GM23338 (cell line): ENCODE data around the gene SORCS2. TPM values are rescaled to one million over a fixed set of nuclear protein-coding genes. Genes with fewer than 3 reads are reported as not detected.

Experiments
- ATAC-seq: fragments of 200-7000 bp; cut with Tn5 transposase; 3 replicates; pipeline ENCODE4 v1.9.1; 2020
- DNase-seq: peaks from one replicate; pipeline ENCODE4 v3.0.0-alpha.2; 2015; ENCODE audit warnings: low spot score
- H2AFZ ChIP-seq: fragments of 200-600 bp; sonication (generic); 2 replicates; pipeline ENCODE4 v1.8.0; 2016; ENCODE audit warnings: antibody characterized with exemption, mild to moderate bottlenecking, moderate library complexity
- H3F3A ChIP-seq: fragments of 200-600 bp; sonication (generic); replicated peaks from 2 replicates; pipeline ENCODE4 v1.8.0; 2017; ENCODE audit warnings: antibody characterized with exemption, mixed run types, low read depth
- H3K27ac ChIP-seq: fragments of 200-600 bp; sonication (generic); 2 replicates; pipeline ENCODE4 v1.6.1; 2016; ENCODE audit warnings: low read depth
- H3K27me3 ChIP-seq: fragments of 200-600 bp; sonication (generic); 2 replicates; pipeline ENCODE4 v1.8.0; 2016; ENCODE audit warnings: mild to moderate bottlenecking, mixed run types, moderate library complexity; ENCODE audit not compliant: insufficient read depth
- H3K36me3 ChIP-seq: fragments of 200-600 bp; sonication (generic); 2 replicates; pipeline ENCODE4 v1.8.0; 2016; ENCODE audit warnings: mild to moderate bottlenecking; ENCODE audit not compliant: insufficient read depth
- H3K4me1 ChIP-seq: fragments of 200-600 bp; sonication (generic); 2 replicates; pipeline ENCODE4 v1.8.0; 2016; ENCODE audit warnings: mild to moderate bottlenecking, moderate library complexity; ENCODE audit not compliant: insufficient read depth
- H3K4me2 ChIP-seq: fragments of 200-600 bp; sonication (generic); 2 replicates; pipeline ENCODE4 v1.7.1; 2017; ENCODE audit warnings: mixed run types
- H3K4me3 ChIP-seq: fragments of 200-600 bp; sonication (generic); 2 replicates; pipeline ENCODE4 v1.6.1; 2016; ENCODE audit warnings: mixed run types
- H3K79me2 ChIP-seq: fragments of 200-600 bp; sonication (generic); replicated peaks from 2 replicates; pipeline ENCODE4 v1.8.0; 2017; ENCODE audit warnings: mild to moderate bottlenecking; ENCODE audit not compliant: insufficient read depth
- H3K9me2 ChIP-seq: fragments of 200-600 bp; sonication (generic); 2 replicates; pipeline ENCODE4 v1.8.0; 2017; ENCODE audit not compliant: insufficient read depth
- H4K20me1 ChIP-seq: fragments of 200-600 bp; sonication (generic); replicated peaks from 2 replicates; pipeline ENCODE4 v1.8.0; 2017; ENCODE audit warnings: mild to moderate bottlenecking; ENCODE audit not compliant: insufficient read depth
- H3K27ac Mint-ChIP-seq: 2 replicates; pipeline ENCODE4 v1.8.0; 2020; ENCODE audit warnings: inconsistent platforms, mild to moderate bottlenecking, moderate library complexity, mixed read lengths
- H3K27me3 Mint-ChIP-seq: 3 replicates; pipeline ENCODE4 v1.8.0; 2022; ENCODE audit warnings: low read depth, mild to moderate bottlenecking, moderate library complexity, mixed read lengths, inconsistent platforms; ENCODE audit not compliant: insufficient read depth, poor library complexity
- H3K36me3 Mint-ChIP-seq: 3 replicates; pipeline ENCODE4 v1.8.0; 2021; ENCODE audit warnings: low read depth, mild to moderate bottlenecking, inconsistent platforms, moderate library complexity, mixed read lengths
- H3K4me1 Mint-ChIP-seq: 3 replicates; pipeline ENCODE4 v1.8.0; 2020; ENCODE audit warnings: mild to moderate bottlenecking, inconsistent platforms, mixed read lengths
- H3K4me3 Mint-ChIP-seq: 3 replicates; pipeline ENCODE4 v1.8.0; 2021; ENCODE audit warnings: moderate library complexity, mild to moderate bottlenecking, inconsistent platforms, mixed read lengths
- H3K9me3 Mint-ChIP-seq: 3 replicates; pipeline ENCODE4 v1.8.0; 2020; ENCODE audit warnings: moderate library complexity, mild to moderate bottlenecking, inconsistent platforms, mixed read lengths
- CREB1 ChIP-seq: fragments of 250-450 bp; sonication (Bioruptor Pico); IDR thresholded peaks from 2 replicates; pipeline ENCODE4 v1.5.0; 2020; ENCODE audit warnings: low read depth, mild to moderate bottlenecking, moderate library complexity
- CTCF ChIP-seq, 2 experiments: fragments of 200-600 bp in 1 of 2; sonication (generic) in 1 of 2; conservative IDR thresholded peaks; 2 replicates each; pipeline versions ENCODE4 v1.5.1 to v1.6.1; 2016 to 2017; ENCODE audit warnings: antibody characterized with exemption in 2 of 2, low read depth in 2 of 2, mild to moderate bottlenecking in 2 of 2, moderate library complexity in 1 of 2
- ETS1 ChIP-seq: IDR thresholded peaks from 2 replicates; pipeline ENCODE4 v1.6.1; 2016; ENCODE audit warnings: antibody characterized with exemption
- EZH2 ChIP-seq: fragments of 200-600 bp; sonication (generic); IDR thresholded peaks from one replicate; pipeline ENCODE4 v1.8.0; 2017; ENCODE audit warnings: antibody characterized with exemption, mild to moderate bottlenecking, low read depth; ENCODE audit not compliant: unreplicated experiment
- EZH2phosphoT487 ChIP-seq: fragments of 200-600 bp; sonication (generic); IDR thresholded peaks from one replicate; pipeline ENCODE4 v1.8.1; 2018; ENCODE audit warnings: antibody characterized with exemption; ENCODE audit not compliant: unreplicated experiment
- JUNB ChIP-seq: IDR thresholded peaks from one replicate; pipeline ENCODE4 v1.6.1; 2016; ENCODE audit warnings: antibody characterized with exemption; ENCODE audit not compliant: unreplicated experiment
- NANOG ChIP-seq: IDR thresholded peaks from 2 replicates; pipeline ENCODE4 v1.6.1; 2016; ENCODE audit warnings: antibody characterized with exemption, borderline replicate concordance
- POLR2AphosphoS5 ChIP-seq: IDR thresholded peaks from 2 replicates; pipeline ENCODE4 v1.6.1; 2016; ENCODE audit warnings: antibody characterized with exemption, low read depth
- REST ChIP-seq: IDR thresholded peaks from one replicate; pipeline ENCODE4 v1.6.1; 2018; ENCODE audit warnings: antibody characterized with exemption; ENCODE audit not compliant: unreplicated experiment
- STAT1 ChIP-seq: IDR thresholded peaks from one replicate; pipeline ENCODE4 v1.6.1; 2016; ENCODE audit warnings: antibody characterized with exemption; ENCODE audit not compliant: unreplicated experiment
- ZNF114 ChIP-seq: fragments of 250-450 bp; sonication (Bioruptor Pico); IDR thresholded peaks from 2 replicates; pipeline ENCODE4 v1.5.0; 2020; ENCODE audit warnings: mild to moderate bottlenecking, moderate library complexity
- ZNF331 ChIP-seq: fragments of 250-450 bp; sonication (Bioruptor Pico); IDR thresholded peaks from 2 replicates; pipeline ENCODE4 v1.5.0; 2020; ENCODE audit warnings: low read depth, mild to moderate bottlenecking, moderate library complexity
- ZNF462 ChIP-seq: fragments of 250-450 bp; sonication (Bioruptor Pico); IDR thresholded peaks from 2 replicates; pipeline ENCODE4 v1.5.0; 2020; ENCODE audit warnings: mild to moderate bottlenecking, moderate library complexity
- polyA plus RNA-seq: library from polyadenylated mRNA; unstranded; fragments of >200 nt; fragmentation: Nextera tagmentation; extraction: Ambion mirVana; gene quantifications from 2 replicates; pipeline ENCODE4 v1.2.1, GENCODE V29; 2016
- total RNA-seq: library from RNA; depleted of rRNA; stranded (reverse); fragments of >200 nt; shearing (Covaris generic); gene quantifications from 2 replicates; pipeline ENCODE4 v1.2.3, GENCODE V29; 2014

SORCS2 gene
- total and polyA plus RNA-seq, 2 experiments from 2014 or later = 0.47 to 2.4 TPM

GRCh38 chr4:7590189-7590588, 397.9 kb downstream of the SORCS2 start:
- Mint-ChIP-seq H3K4me3 (no peak overlapping the region), H3K27ac (no peak overlapping the region), H3K36me3 (no peaks in the 10 kb centered on the region), H3K4me1 (peaks cover 23% of the 10 kb centered on the region), H3K27me3 (peaks cover 8% of the 10 kb centered on the region), H3K9me3 (peaks cover 3% of the 10 kb centered on the region; the same call in 1 of the 3 replicates)
- no peak overlapping the region for H3K27ac ChIP-seq
- DNase-seq (no peak), ATAC-seq (no peak)
- no peaks in the 10 kb centered on the region for H3F3A ChIP-seq
- no peaks in the 10 kb centered on the region for H3K36me3 ChIP-seq
- no peak for TF ChIP-seq POLR2AphosphoS5
- no peak for TF ChIP-seq ZNF462 (CRISPR knock-in tag)
- no peak for TF ChIP-seq JUNB
- no peak for TF ChIP-seq EZH2phosphoT487
- TF ChIP-seq CREB1 (CRISPR knock-in tag) = no peak
- TF ChIP-seq ZNF114 = no peak
- TF ChIP-seq NANOG = no peak
- no peak for TF ChIP-seq ETS1
- TF ChIP-seq EZH2 = no peak
- no peak for TF ChIP-seq REST
- TF ChIP-seq STAT1 = no peak
- TF ChIP-seq CTCF (conservative IDR thresholded peaks at IDR 0.05; ENCODE audit: low read depth in 2 of 2) = no peak
- TF ChIP-seq ZNF331 = no peak
- H3K9me2 ChIP-seq = no peaks in the 10 kb centered on the region
- no peak overlapping the region for H3K4me2 ChIP-seq
- no peaks in the 10 kb centered on the region for H4K20me1 ChIP-seq
- H2AFZ ChIP-seq = no peak overlapping the region
- no peaks in the 10 kb centered on the region for H3K79me2 ChIP-seq
- H3K4me1 ChIP-seq = peaks cover 4% of the 10 kb centered on the region; the same call in 1 of the 2 replicates
- H3K4me3 ChIP-seq = no peak overlapping the region
- H3K27me3 ChIP-seq = no peaks in the 10 kb centered on the region
